ENCODE data around the gene MTHFD2.

The MTHFD2 gene

DNA sequence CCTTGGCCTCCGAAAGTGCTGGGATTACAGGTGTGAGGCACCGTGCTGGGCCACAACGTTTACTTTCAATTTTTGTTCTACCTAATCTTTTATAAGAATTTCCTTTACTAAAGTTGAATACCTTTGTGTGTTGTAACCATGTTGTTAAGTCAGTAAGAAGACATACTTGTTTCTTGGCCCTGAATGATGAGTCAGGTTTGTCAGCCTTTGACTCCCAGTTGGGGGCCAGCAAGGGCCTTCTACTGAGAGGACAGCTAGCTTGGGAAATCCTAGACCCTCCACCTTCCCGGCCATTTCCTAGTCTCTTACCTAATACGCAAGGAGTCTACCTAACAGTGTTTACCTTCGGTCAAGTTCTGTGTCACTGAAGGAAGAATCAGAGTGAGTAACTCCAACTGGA lies 22.7 kb downstream of the MTHFD2 start:
- no peak overlapping the region for H3K4me3 ChIP-seq (ENCODE audit: low read depth, low read length)
- TF ChIP-seq, protein P1, sequence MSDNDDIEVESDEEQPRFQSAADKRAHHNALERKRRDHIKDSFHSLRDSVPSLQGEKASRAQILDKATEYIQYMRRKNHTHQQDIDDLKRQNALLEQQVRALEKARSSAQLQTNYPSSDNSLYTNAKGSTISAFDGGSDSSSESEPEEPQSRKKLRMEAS (IDR thresholded peaks at IDR 0.05; ENCODE audit: low read depth, low read length): no peak
- no peak for TF ChIP-seq CTCF (IDR thresholded peaks at IDR 0.05; ENCODE audit: low read depth, low read length)
- no peak for TF ChIP-seq POLR2A (IDR thresholded peaks at IDR 0.05; ENCODE audit: extremely low read depth, insufficient read length)
- TF ChIP-seq MYC (IDR thresholded peaks at IDR 0.05; ENCODE audit: low read depth, low read length): no peak
- no peak for DNase-seq (ENCODE audit: low read depth)

DNA sequence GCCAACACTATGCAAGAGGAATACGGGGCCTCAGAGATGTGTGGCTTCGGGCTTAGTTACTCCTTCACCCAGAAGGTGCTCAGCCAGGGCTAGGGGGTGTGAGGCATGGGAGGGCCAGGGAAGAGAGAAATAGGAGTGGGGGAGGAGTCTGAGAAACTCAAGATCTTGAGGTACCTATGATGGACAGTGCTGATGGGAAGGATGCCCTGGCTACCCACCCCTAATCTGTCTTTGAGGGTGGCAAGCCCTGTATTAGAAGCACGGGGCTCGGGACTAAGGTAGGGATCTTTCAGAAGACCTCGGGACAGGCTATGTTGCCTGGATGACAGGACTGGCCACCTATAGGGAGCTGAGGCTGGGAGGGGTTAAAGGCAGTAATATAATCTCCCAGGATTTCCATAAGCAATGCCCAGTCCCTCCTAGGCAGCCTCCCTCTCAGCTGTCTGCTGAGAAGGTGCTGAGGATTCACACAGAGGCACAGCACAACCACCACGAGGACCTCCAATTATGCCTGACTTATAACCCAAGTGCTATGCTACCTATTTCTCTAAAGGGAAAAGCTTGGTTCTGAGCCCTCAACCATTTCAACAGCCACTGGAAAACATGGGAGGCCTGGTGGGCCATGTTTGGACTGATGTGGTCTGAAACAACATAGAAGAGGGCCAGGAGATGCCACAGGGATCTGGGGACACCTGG lies 23.3 kb downstream of the MTHFD2 start:
- DNase-seq (ENCODE audit: low read depth): no peak
- no peak for TF ChIP-seq CTCF (IDR thresholded peaks at IDR 0.05; ENCODE audit: low read depth, low read length)
- no peak for TF ChIP-seq POLR2A (IDR thresholded peaks at IDR 0.05; ENCODE audit: extremely low read depth, insufficient read length)
- TF ChIP-seq, protein P1 (IDR thresholded peaks at IDR 0.05; ENCODE audit: low read depth, low read length): no peak
- H3K4me3 ChIP-seq (ENCODE audit: low read depth, low read length): no peak overlapping the region

DNA sequence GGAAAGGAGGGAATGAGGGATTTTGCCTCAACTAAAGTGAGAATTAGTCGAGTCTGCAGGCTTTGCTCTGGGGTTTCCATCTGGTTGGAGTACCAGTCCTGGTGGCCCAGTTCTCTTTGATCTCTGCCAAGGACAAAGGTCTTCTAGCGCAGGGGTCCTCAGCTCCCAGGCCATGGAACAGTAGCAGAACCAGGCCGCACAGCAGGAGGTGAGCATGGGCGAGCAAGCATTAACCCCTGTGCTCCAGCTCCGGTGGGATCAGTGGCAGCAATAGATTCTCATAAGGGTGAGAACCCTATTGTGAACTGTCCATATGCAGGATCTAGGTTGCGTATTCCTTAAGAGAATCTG lies 23.9 kb downstream of the MTHFD2 start:
- peak; percentile 18 for DNase-seq (ENCODE audit: low read depth)
- no peak overlapping the region for H3K4me3 ChIP-seq (ENCODE audit: low read depth, low read length)
- TF ChIP-seq, protein P1 (IDR thresholded peaks at IDR 0.05; ENCODE audit: low read depth, low read length): no peak
- TF ChIP-seq POLR2A (IDR thresholded peaks at IDR 0.05; ENCODE audit: extremely low read depth, insufficient read length): peak; percentile 15
- TF ChIP-seq MYC (IDR thresholded peaks at IDR 0.05; ENCODE audit: low read depth, low read length): no peak
- no peak for TF ChIP-seq CTCF (IDR thresholded peaks at IDR 0.05; ENCODE audit: low read depth, low read length)

- no peak for DNase-seq (ENCODE audit: low read depth)
- no peak overlapping the region for H3K4me3 ChIP-seq (ENCODE audit: low read depth, low read length)
- no peak for TF ChIP-seq POLR2A (IDR thresholded peaks at IDR 0.05; ENCODE audit: extremely low read depth, insufficient read length)
- no peak for TF ChIP-seq CTCF (IDR thresholded peaks at IDR 0.05; ENCODE audit: low read depth, low read length)
- TF ChIP-seq MYC (IDR thresholded peaks at IDR 0.05; ENCODE audit: low read depth, low read length): no peak
- TF ChIP-seq, protein P1 (IDR thresholded peaks at IDR 0.05; ENCODE audit: low read depth, low read length): no peak
Measured at GRCh38 chr2:74223941-74224770, 25.7 kb downstream of the MTHFD2 start.

DNA sequence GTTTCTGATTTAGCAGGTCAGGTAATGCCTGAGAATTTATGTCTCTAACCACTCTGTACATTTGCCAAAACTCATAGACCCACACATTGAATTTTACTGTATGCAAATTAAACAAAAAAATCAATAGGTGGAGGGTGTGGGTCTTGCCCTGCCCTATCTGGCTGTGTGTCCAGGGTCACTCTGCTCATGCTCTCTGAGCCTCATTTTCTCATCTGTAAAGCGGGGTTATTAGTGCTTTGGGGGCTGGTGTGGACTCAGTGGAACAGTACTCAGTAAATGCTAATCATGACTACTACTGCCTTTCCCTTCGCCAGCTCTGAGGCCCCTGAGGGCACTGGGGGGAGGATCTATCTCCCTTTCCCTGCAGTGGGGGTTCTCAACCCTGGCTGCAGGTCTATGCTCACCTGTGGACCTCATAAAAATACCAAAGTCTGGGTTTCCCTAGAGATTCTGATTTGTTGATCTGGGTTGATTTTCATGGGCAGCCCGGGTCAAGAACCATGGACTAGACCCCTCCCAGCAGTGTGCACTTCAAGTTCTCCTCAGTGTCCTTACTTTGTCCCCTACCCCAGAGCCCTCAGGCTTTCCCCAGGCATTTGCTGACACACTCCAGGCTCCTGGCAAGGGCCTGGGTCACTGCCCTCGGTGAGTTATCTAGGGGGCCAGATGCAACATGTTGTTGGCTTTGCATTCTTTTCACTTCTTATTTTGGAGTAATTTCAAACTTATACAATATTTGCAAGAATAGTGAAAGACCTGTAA lies 27.5 kb downstream of the MTHFD2 start:
- TF ChIP-seq MYC (IDR thresholded peaks at IDR 0.05; ENCODE audit: low read depth, low read length) (no peak), CTCF (IDR thresholded peaks at IDR 0.05; ENCODE audit: low read depth, low read length) (no peak), POLR2A (IDR thresholded peaks at IDR 0.05; ENCODE audit: extremely low read depth, insufficient read length) (no peak)
- TF ChIP-seq, protein P1 (IDR thresholded peaks at IDR 0.05; ENCODE audit: low read depth, low read length): no peak
- no peak for DNase-seq (ENCODE audit: low read depth)
- H3K4me3 ChIP-seq (ENCODE audit: low read depth, low read length): no peak overlapping the region
